ENCODE results near the gene HBA1.
"Not testable (repeated sequence)": the region's sequence is repeated elsewhere in the genome, so short reads cannot be mapped to it uniquely, and the experiment has no call there.

HBA1 gene

GRCh38 chr16:146646-147045, 29.8 kb upstream of the HBA1 start:
- Histone ChIP-seq H3K9me3 (ENCODE audit: control insufficient read depth, insufficient read depth, low read length) (no peaks in the 10 kb centered on the region), H3K4me3 (ENCODE audit: low read depth, low read length) (no peak overlapping the region), H3K36me3 (ENCODE audit: control insufficient read depth, insufficient read depth, low read length) (no peaks in the 10 kb centered on the region), H3K4me1 (ENCODE audit: control insufficient read depth, insufficient read depth, low read length) (no peaks in the 10 kb centered on the region), H3K27me3 (ENCODE audit: control insufficient read depth, insufficient read depth, low read length) (peaks cover 9% of the 10 kb centered on the region), H3K9ac (ENCODE audit: low read depth, low read length) (no peak overlapping the region)

- H3K36me3 ChIP-seq (ENCODE audit: control insufficient read depth, insufficient read depth, low read length) = no peaks in the 10 kb centered on the region
- no peaks in the 10 kb centered on the region for H3K9me3 ChIP-seq (ENCODE audit: control insufficient read depth, insufficient read depth, low read length)
- H3K27me3 ChIP-seq (ENCODE audit: control insufficient read depth, insufficient read depth, low read length) = peaks cover 11% of the 10 kb centered on the region
- H3K4me3 ChIP-seq (ENCODE audit: low read depth, low read length) = no peak overlapping the region
- H3K9ac ChIP-seq (ENCODE audit: low read depth, low read length) = no peak overlapping the region
- no peaks in the 10 kb centered on the region for H3K4me1 ChIP-seq (ENCODE audit: control insufficient read depth, insufficient read depth, low read length)
Measured at GRCh38 chr16:149024-149660, 27.3 kb upstream of the HBA1 start.

DNA sequence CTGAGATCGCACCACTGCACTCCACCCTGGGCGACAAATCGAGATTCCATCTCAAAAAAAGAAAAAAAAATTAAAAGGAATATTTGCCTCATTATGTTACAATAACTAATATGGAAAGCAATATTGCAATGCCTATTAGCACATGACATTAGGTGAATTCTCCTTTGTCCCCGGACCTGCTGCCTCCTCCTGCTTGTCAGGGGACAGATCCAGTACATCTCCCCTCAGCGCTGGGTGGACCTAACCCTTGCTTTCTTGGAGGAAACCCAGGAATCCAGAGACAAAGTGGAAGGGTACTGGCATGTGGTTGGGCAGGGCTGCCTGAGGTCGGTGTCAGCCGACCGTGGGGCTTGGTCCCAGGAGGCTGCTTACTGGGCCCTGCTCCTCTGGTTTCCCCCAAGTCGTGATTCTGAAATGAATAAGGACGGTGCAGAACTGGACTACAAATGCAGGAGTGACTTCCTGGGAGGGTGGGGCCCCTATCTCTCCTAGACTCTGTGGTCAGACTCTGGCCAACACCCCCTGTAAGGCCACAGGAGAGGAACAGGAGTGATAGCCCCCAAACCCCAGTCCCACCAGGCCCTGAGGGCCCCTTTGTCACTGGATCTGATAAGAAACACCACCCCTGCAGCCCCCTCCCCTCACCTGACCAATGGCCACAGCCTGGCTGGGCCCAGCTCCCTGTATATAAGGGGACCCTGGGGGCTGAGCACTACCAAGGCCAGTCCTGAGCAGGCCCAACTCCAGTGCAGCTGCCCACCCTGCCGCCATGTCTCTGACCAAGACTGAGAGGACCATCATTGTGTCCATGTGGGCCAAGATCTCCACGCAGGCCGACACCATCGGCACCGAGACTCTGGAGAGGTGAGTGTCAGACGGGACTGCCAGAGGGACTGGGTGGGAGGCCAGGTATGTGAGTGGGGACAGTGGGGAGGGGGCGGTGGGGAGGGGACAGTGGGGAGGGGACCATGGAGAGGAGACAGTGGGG, 24.0 kb upstream of the HBA1 start, which contains the start of gene HBZ:
Gene HBZ, plus strand, starts transcription at position 504 of the 988 bp plus-strand sequence. Its CDS starts 266 bp downstream, at position 770.
- Histone ChIP-seq H3K27me3 (ENCODE audit: control insufficient read depth, insufficient read depth, low read length) (peaks cover 37% of the 10 kb centered on the region), H3K9ac (ENCODE audit: low read depth, low read length) (no peak within 1 kb of the TSS), H3K4me3 (ENCODE audit: low read depth, low read length) (no peak within 1 kb of the TSS), H3K9me3 (ENCODE audit: control insufficient read depth, insufficient read depth, low read length) (no peaks in the 10 kb centered on the region), H3K36me3 (ENCODE audit: control insufficient read depth, insufficient read depth, low read length) (no peaks in the 10 kb centered on the region), H3K4me1 (ENCODE audit: control insufficient read depth, insufficient read depth, low read length) (no peaks in the 10 kb centered on the region)

- H3K9ac ChIP-seq (ENCODE audit: low read depth, low read length); H3K9me3 ChIP-seq (ENCODE audit: control insufficient read depth, insufficient read depth, low read length); H3K4me1 ChIP-seq (ENCODE audit: control insufficient read depth, insufficient read depth, low read length); H3K4me3 ChIP-seq (ENCODE audit: low read depth, low read length); H3K36me3 ChIP-seq (ENCODE audit: control insufficient read depth, insufficient read depth, low read length): not testable (repeated sequence)
- peaks cover 43% of the 10 kb centered on the region for H3K27me3 ChIP-seq (ENCODE audit: control insufficient read depth, insufficient read depth, low read length)
Measured at GRCh38 chr16:153129-153521, 23.4 kb upstream of the HBA1 start.

DNA sequence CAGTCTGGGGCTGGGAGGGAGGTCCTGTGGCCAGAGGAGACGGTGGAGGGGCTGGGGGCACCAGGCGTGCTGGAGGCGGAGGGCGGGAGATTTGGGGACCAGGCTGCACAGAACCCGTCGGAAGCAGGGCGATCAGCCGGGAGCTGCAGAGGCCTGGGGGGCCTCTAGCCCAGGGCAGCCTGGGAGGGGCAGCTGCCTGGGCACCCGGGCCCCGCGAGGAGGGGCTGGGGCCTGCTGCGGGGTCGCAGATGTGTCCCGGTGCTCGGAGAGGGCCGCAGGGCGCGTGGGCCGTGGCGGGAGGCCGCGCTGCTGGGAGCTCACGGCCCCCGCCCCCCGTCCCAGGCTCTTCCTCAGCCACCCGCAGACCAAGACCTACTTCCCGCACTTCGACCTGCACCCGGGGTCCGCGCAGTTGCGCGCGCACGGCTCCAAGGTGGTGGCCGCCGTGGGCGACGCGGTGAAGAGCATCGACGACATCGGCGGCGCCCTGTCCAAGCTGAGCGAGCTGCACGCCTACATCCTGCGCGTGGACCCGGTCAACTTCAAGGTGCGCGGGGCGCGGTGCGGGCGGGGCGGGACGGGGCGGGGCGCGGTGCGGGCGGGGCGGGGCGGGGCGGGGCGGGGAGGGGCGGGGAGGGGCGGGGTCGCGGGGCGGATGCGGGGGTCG, 22.8 kb upstream of the HBA1 start:
- H3K27me3 ChIP-seq (ENCODE audit: control insufficient read depth, insufficient read depth, low read length) = peaks cover 47% of the 10 kb centered on the region
- H3K9me3 ChIP-seq (ENCODE audit: control insufficient read depth, insufficient read depth, low read length); H3K36me3 ChIP-seq (ENCODE audit: control insufficient read depth, insufficient read depth, low read length); H3K4me3 ChIP-seq (ENCODE audit: low read depth, low read length); H3K9ac ChIP-seq (ENCODE audit: low read depth, low read length); H3K4me1 ChIP-seq (ENCODE audit: control insufficient read depth, insufficient read depth, low read length): not testable (repeated sequence)

DNA sequence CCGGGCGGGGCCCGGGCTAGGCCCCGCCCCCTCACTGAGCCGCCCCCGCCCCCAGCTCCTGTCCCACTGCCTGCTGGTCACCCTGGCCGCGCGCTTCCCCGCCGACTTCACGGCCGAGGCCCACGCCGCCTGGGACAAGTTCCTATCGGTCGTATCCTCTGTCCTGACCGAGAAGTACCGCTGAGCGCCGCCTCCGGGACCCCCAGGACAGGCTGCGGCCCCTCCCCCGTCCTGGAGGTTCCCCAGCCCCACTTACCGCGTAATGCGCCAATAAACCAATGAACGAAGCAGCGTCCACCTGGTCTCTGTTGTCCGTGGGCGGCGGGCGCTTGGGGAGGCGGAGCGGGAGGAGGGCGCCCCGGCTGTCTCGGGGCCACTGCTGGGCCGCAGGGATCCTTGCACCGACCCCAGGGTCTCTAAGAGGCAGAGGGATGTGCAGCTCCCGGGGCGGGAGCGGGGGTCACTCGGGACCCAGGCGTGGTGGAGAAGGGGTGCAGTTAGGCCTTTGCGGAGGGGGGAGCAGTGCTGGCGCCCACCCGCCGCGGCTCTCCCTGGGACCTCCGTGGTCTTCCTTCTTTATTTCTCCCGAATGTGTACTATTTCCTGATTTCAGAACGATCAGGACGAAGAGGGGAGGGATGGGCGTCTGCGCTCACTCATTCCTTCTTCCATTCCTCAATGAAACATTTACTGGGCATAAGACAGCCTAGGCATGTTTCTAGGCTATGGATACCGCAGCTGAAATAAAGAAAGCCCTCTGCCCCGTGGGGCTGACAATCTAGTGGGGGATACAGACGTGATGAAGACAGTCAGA, 22.1 kb upstream of the HBA1 start:
- Histone ChIP-seq H3K27me3 (ENCODE audit: control insufficient read depth, insufficient read depth, low read length) (peaks cover 52% of the 10 kb centered on the region), H3K4me1 (ENCODE audit: control insufficient read depth, insufficient read depth, low read length) (no peaks in the 10 kb centered on the region), H3K4me3 (ENCODE audit: low read depth, low read length) (peak overlapping the region; percentile 53), H3K9ac (ENCODE audit: low read depth, low read length) (no peak overlapping the region), H3K36me3 (ENCODE audit: control insufficient read depth, insufficient read depth, low read length) (no peaks in the 10 kb centered on the region), H3K9me3 (ENCODE audit: control insufficient read depth, insufficient read depth, low read length) (no peaks in the 10 kb centered on the region)

- H3K27me3 ChIP-seq (ENCODE audit: control insufficient read depth, insufficient read depth, low read length) = peaks cover 55% of the 10 kb centered on the region
- no peak overlapping the region for H3K9ac ChIP-seq (ENCODE audit: low read depth, low read length)
- H3K36me3 ChIP-seq (ENCODE audit: control insufficient read depth, insufficient read depth, low read length) = no peaks in the 10 kb centered on the region
- no peak overlapping the region for H3K4me3 ChIP-seq (ENCODE audit: low read depth, low read length)
- H3K4me1 ChIP-seq (ENCODE audit: control insufficient read depth, insufficient read depth, low read length) = no peaks in the 10 kb centered on the region
- no peaks in the 10 kb centered on the region for H3K9me3 ChIP-seq (ENCODE audit: control insufficient read depth, insufficient read depth, low read length)
Measured at GRCh38 chr16:155031-155398, 21.5 kb upstream of the HBA1 start.

DNA sequence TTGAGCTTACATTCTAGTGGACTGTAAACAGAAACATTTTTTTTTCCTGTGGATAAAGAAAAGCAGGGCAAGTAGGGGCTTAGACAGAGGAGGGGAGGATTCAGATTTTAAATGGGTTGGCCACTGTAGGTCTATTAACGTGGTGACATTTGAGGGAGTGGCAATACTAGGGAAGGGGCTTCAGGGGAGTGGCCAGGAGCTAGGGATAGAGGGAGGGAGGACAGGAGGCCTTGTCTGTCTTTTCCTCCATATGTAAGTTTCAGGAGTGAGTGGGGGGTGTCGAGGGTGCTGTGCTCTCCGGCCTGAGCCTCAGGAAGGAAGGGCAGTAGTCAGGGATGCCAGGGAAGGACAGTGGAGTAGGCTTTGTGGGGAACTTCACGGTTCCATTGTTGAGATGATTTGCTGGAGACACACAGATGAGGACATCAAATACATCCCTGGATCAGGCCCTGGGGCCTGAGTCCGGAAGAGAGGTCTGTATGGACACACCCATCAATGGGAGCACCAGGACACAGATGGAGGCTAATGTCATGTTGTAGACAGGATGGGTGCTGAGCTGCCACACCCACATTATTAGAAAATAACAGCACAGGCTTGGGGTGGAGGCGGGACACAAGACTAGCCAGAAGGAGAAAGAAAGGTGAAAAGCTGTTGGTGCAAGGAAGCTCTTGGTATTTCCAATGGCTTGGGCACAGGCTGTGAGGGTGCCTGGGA, 17.2 kb upstream of the HBA1 start:
- H3K9ac ChIP-seq (ENCODE audit: low read depth, low read length) = no peak overlapping the region
- H3K9me3 ChIP-seq (ENCODE audit: control insufficient read depth, insufficient read depth, low read length) = no peaks in the 10 kb centered on the region
- H3K4me3 ChIP-seq (ENCODE audit: low read depth, low read length) = no peak overlapping the region
- H3K4me1 ChIP-seq (ENCODE audit: control insufficient read depth, insufficient read depth, low read length) = no peaks in the 10 kb centered on the region
- peaks cover 63% of the 10 kb centered on the region for H3K27me3 ChIP-seq (ENCODE audit: control insufficient read depth, insufficient read depth, low read length)
- no peaks in the 10 kb centered on the region for H3K36me3 ChIP-seq (ENCODE audit: control insufficient read depth, insufficient read depth, low read length)

- H3K27me3 ChIP-seq (ENCODE audit: control insufficient read depth, insufficient read depth, low read length) = peaks cover 57% of the 10 kb centered on the region
- not testable (repeated sequence) for H3K36me3 ChIP-seq (ENCODE audit: control insufficient read depth, insufficient read depth, low read length); H3K9me3 ChIP-seq (ENCODE audit: control insufficient read depth, insufficient read depth, low read length)
Measured at GRCh38 chr16:160242-160641, 16.2 kb upstream of the HBA1 start.

DNA sequence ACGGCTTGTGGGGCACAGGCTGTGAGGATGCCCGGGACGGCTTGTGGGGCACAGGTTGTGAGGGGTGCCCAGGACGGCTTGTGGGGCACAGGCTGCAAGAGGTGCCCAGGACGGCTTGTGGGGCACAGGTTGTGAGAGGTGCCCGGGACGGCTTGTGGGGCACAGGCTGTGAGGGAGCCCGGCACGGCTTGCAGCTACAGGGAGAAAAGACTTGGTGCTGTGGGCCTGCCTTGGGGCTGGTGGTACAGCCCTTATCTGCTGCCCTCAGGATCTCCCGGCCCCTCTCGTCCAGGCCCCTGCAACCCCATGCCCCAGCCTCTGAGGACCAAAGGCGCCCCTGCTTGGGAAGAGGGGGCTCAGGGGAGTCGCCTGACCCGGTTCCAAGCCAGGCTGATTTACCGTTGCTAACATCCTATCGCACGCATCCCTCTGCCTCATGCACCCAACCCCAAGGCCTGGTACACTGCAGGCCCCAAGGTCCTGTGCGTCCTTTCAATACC, 15.7 kb upstream of the HBA1 start:
- Histone ChIP-seq H3K9me3 (ENCODE audit: control insufficient read depth, insufficient read depth, low read length) (no peaks in the 10 kb centered on the region), H3K36me3 (ENCODE audit: control insufficient read depth, insufficient read depth, low read length) (no peaks in the 10 kb centered on the region), H3K4me3 (ENCODE audit: low read depth, low read length) (no peak overlapping the region), H3K9ac (ENCODE audit: low read depth, low read length) (no peak overlapping the region), H3K4me1 (ENCODE audit: control insufficient read depth, insufficient read depth, low read length) (no peaks in the 10 kb centered on the region), H3K27me3 (ENCODE audit: control insufficient read depth, insufficient read depth, low read length) (peaks cover 59% of the 10 kb centered on the region)

More at GRCh38 chr16:160242-160641, 16.2 kb upstream of the HBA1 start:
- H3K4me3 ChIP-seq (ENCODE audit: low read depth, low read length); H3K4me1 ChIP-seq (ENCODE audit: control insufficient read depth, insufficient read depth, low read length); H3K9ac ChIP-seq (ENCODE audit: low read depth, low read length): not testable (repeated sequence)

Data from iPS-15b (cell line).